Mammary epithelial cell (primary cell): ENCODE data around the gene AK8.

ENCODE experiments used
- CTCF ChIP-seq, 2 donors: IDR thresholded peaks in 1 of 2; conservative IDR thresholded peaks in 1 of 2; 2 replicates each; pipeline ENCODE4 v1.5.1; 2011 to 2012; ENCODE audit warnings: inconsistent platforms in 2 of 2, low read length in 2 of 2, mild to moderate bottlenecking in 2 of 2, control low read depth in 1 of 2, low read depth in 1 of 2; ENCODE audit not compliant: insufficient read depth in 1 of 2; ENCODE audit errors: extremely low read depth in 1 of 2
- EZH2 ChIP-seq: IDR thresholded peaks from 2 replicates; pipeline ENCODE4 v1.6.1; 2012; ENCODE audit warnings: low read length, inconsistent platforms, borderline replicate concordance

- TF ChIP-seq CTCF (conservative IDR thresholded peaks at IDR 0.05 in 1 of 2, IDR thresholded peaks at IDR 0.05 in 1 of 2; ENCODE audit: extremely low read depth in 1 of 2, insufficient read depth in 1 of 2, low read depth in 1 of 2, low read length in 2 of 2) (no peak), EZH2 (no peak)
Measured at GRCh38 chr9:132898051-132898450, 20.0 kb upstream of the AK8 start.
